Measurements from ENCODE around the gene KIF6.

The KIF6 gene

GRCh38 chr6:39558079-39558478, 167.1 kb downstream of the KIF6 start:
- H3K36me3 ChIP-seq (ENCODE audit: control insufficient read depth in 2 of 2, insufficient read depth in 1 of 2, low read length in 2 of 2): no peaks in the 10 kb centered on the region
- TF ChIP-seq PRDM6 (tag by site-specific recombination; IDR thresholded peaks at IDR 0.05) (peak; percentile 38), PRDM10 (tag by site-specific recombination; IDR thresholded peaks at IDR 0.05) (no peak)
- H3K4me1 ChIP-seq (ENCODE audit: control insufficient read depth, insufficient read depth, low read length): peaks cover 2% of the 10 kb centered on the region; the same call in 1 of the 2 replicates
- no peaks in the 10 kb centered on the region for H3K9me3 ChIP-seq (ENCODE audit: control insufficient read depth, insufficient read depth, low read depth, low read length)
- ChIA-PET POLR2A (no interaction called here), CTCF (no interaction called here)
- H3K4me3 ChIP-seq (ENCODE audit: low read depth, low read length): no peak overlapping the region
- no peak overlapping the region for H3K27ac ChIP-seq (ENCODE audit: extremely low read depth, low read depth, low read length)

DNA sequence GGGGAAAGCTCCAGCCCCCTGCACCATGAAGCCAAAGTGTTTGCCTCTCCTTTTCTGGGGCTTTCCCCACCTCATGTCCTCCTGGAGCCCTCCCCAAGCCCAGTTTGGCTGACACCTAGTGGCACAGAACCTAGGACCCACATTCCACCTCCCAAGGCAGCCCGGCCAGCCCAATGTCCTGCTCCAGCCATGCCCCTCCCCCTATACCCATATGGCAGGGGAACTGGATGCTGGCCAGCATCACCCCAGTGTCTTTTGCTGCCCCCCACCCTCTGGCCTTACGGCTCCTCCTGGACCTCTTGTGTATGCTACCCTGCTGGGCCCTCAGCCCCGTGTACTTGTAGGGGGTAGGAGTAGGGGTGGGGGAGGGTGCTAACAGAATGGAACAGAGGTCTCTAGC, 170.1 kb downstream of the KIF6 start:
- TF ChIP-seq ZIC2 (tag by site-specific recombination; IDR thresholded peaks at IDR 0.05) (peak; percentile 21; the same call in 1 of the 2 replicates), KLF17 (tag by site-specific recombination; IDR thresholded peaks at IDR 0.05) (no peak), KLF7 (tag by site-specific recombination; IDR thresholded peaks at IDR 0.05; ENCODE audit: borderline replicate concordance) (no peak)
- TF ChIP-seq, protein P1, sequence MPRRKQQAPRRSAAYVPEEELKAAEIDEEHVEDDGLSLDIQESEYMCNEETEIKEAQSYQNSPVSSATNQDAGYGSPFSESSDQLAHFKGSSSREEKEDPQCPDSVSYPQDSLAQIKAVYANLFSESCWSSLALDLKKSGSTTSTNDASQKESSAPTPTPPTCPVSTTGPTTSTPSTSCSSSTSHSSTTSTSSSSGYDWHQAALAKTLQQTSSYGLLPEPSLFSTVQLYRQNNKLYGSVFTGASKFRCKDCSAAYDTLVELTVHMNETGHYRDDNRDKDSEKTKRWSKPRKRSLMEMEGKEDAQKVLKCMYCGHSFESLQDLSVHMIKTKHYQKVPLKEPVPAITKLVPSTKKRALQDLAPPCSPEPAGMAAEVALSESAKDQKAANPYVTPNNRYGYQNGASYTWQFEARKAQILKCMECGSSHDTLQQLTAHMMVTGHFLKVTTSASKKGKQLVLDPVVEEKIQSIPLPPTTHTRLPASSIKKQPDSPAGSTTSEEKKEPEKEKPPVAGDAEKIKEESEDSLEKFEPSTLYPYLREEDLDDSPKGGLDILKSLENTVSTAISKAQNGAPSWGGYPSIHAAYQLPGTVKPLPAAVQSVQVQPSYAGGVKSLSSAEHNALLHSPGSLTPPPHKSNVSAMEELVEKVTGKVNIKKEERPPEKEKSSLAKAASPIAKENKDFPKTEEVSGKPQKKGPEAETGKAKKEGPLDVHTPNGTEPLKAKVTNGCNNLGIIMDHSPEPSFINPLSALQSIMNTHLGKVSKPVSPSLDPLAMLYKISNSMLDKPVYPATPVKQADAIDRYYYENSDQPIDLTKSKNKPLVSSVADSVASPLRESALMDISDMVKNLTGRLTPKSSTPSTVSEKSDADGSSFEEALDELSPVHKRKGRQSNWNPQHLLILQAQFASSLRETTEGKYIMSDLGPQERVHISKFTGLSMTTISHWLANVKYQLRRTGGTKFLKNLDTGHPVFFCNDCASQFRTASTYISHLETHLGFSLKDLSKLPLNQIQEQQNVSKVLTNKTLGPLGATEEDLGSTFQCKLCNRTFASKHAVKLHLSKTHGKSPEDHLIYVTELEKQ (tag by site-specific recombination; IDR thresholded peaks at IDR 0.05; ENCODE audit: borderline replicate concordance): no peak
- ChIA-PET CTCF (no interaction called here), POLR2A (no interaction called here)
- Histone ChIP-seq H3K4me3 (ENCODE audit: low read depth, low read length) (no peak overlapping the region), H3K27ac (ENCODE audit: extremely low read depth, low read depth, low read length) (no peak overlapping the region), H3K4me1 (ENCODE audit: control insufficient read depth, insufficient read depth, low read length) (peaks cover 2% of the 10 kb centered on the region; the same call in 1 of the 2 replicates), H3K9me3 (ENCODE audit: control insufficient read depth, insufficient read depth, low read depth, low read length) (no peaks in the 10 kb centered on the region), H3K36me3 (ENCODE audit: control insufficient read depth in 2 of 2, insufficient read depth in 1 of 2, low read length in 2 of 2) (no peaks in the 10 kb centered on the region)

DNA sequence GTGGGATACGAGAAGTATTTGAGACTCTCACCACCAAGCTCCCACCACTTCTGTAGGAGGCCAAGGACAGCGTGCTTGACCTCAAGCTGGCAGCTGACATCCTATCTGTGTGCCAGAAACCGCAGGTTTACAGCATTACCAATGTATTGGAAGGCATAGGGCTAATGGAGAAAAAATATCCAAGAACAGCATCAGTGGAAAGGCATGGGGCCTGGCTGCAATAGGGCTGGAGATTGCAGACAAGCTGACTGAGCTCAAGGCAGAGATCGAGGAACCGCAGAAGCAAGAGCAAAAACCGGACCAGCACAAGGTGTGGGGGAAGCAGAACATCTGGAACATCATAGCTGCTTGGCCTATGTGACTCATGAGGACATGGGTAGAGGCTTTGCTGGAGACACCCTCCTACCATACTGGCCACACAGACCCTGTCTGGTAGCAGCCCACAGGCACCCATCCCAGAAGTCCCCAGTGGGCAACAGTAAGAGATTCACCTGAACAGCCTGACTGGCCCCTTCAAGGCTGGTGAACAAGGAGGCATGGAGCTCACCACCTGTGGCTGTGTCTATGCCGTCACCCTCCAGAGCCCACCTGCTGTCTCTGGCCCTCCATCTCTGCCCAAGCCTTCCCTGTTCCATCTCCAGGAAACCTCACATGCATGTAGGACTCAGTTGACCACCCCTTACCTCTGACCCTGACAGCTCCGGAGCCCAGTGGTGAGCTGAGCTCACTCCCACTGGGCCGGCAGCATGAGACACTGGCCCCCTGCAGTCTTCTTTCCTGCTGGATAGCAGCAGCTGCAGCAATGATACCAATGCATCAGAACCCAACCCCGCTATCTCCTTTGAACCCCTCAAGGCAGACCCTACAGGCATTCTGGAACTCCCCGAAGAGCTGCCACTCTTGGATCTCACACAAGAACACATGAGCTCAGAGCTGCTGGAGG, 171.1 kb downstream of the KIF6 start:
- no peak overlapping the region for H3K27ac ChIP-seq (ENCODE audit: extremely low read depth, low read depth, low read length)
- H3K9me3 ChIP-seq (ENCODE audit: control insufficient read depth, insufficient read depth, low read depth, low read length): no peaks in the 10 kb centered on the region
- TF ChIP-seq ZBTB44 (tag by site-specific recombination; IDR thresholded peaks at IDR 0.05) (no peak), ZBTB21 (tag by site-specific recombination; IDR thresholded peaks at IDR 0.05) (no peak), SCRT2 (tag by site-specific recombination; IDR thresholded peaks at IDR 0.05) (peak; percentile 30; the same call in 1 of the 2 replicates), ZIC2 (tag by site-specific recombination; IDR thresholded peaks at IDR 0.05) (peak; percentile 88), ZNF560 (tag by site-specific recombination; IDR thresholded peaks at IDR 0.05; ENCODE audit: borderline replicate concordance) (no peak)
- peaks cover 2% of the 10 kb centered on the region; the same call in 1 of the 2 replicates for H3K4me1 ChIP-seq (ENCODE audit: control insufficient read depth, insufficient read depth, low read length)
- H3K36me3 ChIP-seq (ENCODE audit: control insufficient read depth in 2 of 2, insufficient read depth in 1 of 2, low read length in 2 of 2): no peaks in the 10 kb centered on the region
- ChIA-PET POLR2A (no interaction called here), CTCF (interaction anchor here (0.6 kb wide), 1 partner anchor 860 kb away, joined by 3 read pairs; no protein-coding TSS in a partner anchor)
- no peak overlapping the region for H3K4me3 ChIP-seq (ENCODE audit: low read depth, low read length)
